Activated T-helper 1 cell treated with Interleukin-2 at 50 U/mL for 16 hours (primary cell): ENCODE measurements around the gene EVPLL.
"Not testable (repeated sequence)": the region's sequence is repeated elsewhere in the genome, so short reads cannot be mapped to it uniquely, and the experiment has no call there.

Experiments used
- DNase-seq: peaks from one replicate; pipeline ENCODE4 v3.0.0-alpha.2; 2020; ENCODE audit warnings: low read depth

The EVPLL gene

DNA sequence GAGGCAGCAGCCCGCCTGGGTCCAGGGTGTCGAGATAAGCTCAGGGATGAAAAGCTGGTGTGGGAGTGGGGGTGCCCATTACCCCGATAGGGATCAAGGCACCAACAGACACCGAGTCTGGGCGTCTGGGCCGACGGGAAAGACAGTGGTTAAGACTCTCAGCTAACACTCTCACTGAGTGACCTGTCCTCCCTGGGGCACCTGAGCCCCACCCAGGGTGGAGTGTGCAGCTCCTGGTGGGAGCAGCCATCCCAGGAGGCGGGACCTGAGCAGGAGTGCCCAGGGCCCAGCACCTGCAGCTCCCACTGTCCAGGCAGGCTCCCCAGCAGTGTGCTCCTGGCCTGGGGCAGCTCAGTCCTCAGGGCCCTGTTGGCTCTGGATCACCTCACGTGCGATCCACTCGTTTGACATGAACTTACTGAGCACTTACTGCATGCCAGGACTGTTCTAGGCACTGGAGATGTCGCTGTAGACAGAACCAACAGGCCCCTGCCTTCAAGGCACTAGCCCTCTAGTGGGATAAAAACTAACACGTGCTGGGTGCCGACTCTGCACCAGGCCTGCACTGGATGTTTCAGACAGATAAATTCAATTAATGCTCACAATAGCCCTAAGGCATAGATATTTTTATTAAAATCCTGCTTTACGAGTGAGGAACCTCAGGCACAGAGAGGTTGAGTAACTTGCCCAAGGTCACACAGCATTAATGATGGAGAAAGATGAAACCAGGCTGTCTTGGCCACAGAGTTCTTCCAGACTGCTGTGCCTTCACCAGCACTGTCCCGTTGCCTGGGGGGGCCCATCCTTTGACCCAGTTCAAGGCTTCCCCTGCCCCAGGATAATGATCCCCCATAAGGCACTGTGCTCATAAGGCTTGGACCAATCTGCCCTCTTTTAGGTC lies 1.9 kb downstream of the EVPLL start:
- no peak for DNase-seq

DNA sequence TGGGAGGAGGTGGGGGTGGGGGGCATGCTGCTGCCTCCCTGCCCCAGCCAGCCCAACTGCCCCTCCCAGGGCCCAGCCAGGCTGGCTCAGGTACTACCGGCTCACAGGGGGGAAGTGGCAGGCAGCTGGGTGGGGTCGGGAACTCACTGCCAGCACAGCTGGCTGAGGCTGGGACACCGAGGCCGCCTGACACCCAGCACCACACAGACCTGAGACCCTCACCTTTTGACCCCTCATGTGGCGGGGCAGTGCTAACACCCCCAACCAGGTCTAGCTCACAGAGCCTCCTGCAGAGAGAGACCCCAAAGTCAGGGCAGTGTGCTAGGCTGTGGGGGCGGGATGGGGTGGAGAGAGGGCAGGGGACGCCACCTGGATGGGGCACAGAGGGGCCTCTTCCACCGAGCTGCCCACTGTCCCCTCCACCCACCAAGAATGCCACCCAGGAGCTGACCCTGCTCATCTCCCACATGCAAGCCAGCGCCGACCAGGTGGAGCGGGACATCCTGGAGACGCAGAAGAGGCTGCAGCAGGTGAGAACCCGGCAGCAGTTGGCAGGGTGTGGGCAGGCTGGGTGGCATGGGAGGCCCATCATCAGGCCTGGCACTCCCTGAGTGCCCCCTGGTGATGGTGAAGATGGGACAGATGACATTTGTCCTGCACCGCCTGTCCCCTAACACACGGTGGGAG lies 3.0 kb downstream of the EVPLL start:
- no peak for DNase-seq

DNA sequence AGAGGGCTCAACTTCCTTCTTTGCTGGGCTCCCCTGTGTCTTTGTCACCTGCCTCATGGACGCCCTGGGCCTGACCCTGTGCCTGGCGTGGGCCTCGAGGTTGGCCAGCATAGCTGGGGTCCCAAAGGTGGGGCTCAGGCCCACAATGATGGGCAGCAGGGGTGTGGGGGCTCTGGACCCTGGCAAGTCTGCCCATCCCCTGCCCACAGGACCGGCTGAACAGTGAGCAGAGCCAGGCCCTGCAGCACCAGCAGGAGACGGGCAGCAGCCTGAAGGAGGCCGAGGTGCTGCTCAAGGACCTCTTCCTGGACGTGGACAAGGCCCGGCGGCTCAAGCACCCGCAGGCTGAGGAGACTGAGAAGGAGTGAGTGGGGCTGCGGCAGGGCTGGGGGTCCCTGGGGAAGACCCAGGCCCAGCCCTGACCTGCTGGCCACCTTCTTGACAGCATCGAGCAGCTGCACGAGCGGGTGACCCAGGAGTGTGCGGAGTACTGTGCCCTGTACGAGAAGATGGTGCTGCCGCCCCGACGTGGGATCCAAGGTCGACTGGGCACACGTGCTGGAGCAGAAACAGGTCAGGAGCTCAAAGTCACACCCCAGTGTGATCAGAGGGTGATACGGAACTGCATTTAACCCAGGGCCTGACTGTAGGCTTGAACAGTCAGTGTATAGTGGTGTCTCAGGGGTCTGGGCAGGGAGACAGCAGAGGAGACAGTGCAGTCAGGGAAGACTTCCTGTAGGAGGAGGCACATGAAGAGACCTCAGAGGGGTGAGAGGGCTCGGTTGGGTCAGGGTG lies 3.8 kb downstream of the EVPLL start:
- no peak for DNase-seq

DNA sequence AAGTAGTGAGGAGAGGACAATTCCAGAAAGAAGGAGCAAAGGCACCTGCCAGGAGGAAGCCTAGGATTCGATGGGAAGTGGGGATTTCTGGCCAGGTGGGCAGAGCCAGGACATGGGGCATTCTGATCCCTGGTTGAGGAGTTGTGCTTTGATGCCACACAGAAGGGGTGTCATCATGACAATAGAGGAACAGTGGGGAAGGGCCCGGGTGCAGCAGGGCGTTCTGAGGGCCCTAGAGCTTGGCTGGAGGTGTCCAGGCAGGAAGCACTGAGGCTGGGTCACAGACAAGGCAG lies 4.3 kb downstream of the EVPLL start:
- no peak for DNase-seq

DNA sequence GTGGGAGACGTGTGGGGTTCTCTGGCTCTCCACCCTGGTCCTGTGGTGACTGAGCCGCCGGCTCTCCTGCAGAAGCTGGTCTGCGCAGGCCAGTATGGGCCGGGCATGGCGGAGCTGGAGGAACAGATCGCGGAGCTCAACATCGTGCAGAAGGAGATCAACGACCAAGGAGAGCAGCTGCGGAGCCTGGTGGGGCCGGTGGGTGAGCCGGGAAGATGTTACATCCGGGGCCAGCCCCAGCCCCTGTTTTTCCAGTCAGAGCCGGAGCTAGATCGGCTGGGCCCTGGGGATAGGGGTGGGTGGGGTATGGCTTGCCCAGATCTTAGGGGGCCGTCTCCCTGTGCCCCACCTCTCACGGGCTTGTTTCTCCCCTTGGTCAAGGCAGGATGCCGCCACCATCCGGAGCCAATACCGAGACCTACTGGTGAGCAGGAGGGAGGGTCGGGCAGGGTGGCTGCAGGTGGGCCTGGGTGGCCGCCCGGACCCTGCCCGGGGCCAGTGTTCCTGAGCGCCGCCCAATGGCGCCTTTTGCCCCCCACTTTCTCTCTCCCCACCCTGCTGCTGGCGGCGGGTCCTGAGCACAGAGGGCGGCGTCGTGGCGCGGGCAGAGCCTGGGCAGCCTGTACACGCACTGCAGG lies 5.0 kb downstream of the EVPLL start:
- no peak for DNase-seq

DNA sequence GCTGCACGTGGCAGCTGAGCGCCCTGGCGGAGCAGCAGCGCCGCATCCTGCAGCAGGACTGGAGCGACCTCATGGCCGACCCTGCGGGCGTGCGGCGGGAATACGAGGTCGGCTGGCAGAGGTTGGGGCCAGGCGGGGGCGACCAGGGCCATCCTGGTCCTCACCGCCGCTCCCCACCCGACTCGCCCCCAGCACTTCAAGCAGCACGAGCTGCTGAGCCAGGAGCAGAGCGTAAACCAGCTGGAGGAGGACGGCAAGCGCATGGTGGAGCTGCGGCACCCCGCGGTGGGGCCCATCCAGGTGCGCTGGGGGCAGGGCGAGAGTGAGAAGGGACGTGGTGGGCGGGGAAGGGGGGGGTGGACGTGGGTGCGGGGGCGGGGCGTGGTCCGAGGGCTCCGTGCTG lies 5.5 kb downstream of the EVPLL start:
- not testable (repeated sequence) for DNase-seq

DNA sequence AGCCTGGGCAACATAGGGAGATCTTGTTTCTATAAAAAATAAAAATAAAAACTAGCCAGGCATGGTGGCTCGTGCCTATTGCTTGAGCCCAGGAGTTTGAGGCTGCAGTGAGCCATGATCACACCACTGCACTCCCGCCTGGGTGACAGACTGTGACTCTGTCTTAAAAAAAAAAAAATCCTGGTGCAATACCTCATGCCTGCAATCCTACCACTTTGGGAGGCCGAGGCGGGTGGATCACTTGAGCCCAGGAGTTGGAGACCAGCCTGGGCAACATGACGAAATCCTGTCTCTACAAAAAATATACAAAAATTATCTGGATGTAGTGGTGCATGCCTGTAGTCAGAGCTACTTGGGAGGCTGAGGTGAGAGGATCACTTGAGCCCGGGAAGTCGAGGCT lies 6.7 kb downstream of the EVPLL start:
- DNase-seq: not testable (repeated sequence)

DNA sequence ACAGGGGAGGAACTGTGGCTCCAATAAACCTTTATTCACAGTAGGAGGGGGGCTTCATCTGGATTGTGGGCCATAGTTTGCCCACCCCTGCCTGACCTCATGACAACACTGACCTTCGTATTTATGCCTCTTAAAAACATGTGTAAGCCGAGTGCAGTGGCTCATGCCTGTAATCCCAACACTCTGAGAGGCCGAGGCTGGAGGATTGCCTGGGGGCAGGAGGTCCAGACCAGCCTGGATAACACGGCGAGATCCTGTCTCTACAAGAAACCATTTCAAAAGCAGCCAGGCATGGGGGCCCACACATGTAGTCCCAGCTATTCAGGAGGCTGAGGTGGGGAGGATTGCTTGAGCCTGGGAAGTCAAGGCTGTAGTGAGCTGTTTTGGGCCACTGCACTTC lies 10.0 kb downstream of the EVPLL start:
- DNase-seq: not testable (repeated sequence)

DNA sequence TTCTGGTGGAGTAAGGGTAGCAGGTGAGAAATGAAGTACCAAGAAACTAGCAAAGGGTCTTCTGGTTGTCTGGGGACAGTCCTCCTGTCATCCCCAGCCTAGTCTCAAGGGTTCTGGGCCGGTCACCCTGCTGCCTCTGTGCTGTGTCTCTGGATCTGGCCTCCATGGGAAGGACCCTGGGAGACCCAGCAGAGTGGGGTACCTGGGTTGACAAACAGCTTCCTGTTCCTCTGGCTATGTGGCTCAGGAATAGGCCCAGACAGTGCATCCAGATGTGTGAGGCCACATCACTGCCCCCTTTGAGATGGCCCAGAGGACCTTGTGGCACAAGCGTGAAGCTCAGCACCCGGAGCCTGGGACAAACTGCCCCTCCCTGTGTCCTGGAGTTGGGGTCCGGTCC lies 10.7 kb downstream of the EVPLL start:
- not testable (repeated sequence) for DNase-seq

DNA sequence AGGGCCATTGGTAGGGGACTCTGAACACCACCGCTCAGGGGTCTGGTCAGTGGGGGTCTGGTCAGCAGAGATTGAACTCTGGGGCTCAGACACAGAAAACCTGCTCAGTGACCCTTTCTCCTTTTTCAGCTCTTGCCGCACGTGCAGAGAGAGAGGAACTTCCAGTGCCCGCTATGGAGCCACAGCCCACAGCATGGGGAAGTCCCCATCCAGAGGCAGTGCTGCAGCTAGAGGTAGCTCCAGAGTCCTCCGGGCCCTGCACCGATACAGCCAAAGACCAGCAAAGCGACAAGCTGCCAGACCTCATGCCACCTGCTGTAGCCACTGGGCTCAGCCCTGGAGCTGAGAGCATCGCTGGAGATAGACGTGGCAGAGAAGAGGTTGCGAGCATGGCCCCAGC lies 11.2 kb downstream of the EVPLL start:
- not testable (repeated sequence) for DNase-seq

DNA sequence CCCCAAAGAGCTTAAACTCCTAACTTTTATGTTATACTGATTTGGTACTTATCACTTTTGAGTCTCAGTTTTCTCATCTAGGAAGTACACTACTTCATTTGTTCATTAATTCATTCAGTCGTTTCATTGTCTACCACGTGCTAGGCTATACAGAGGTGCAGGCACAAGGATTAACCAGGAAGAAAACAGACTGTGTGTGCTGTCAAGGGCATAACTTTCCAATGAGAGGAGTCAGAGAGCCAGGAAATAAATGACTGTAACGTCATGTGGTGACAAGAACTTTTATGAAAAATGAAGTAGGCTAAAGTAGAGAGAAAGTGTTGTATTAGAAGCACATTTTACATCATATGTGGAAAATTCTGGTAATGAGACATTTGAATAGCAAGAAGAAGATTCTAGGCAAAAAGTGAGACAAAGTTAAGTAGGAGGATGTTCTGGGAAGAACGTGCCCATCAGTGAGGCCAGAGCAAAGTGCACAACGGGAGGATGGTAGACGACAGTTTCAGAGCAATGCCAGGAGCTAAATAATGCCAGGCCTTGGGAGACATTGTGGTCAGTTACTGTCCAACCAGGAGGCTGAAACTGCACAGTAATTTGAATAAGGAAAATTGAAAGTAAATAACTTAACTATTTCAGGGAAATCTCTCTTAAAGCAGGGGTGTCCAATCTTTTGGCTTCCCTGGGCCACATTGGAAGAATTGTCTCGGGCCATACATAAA lies 24.5 kb downstream of the EVPLL start:
- not testable (repeated sequence) for DNase-seq

DNA sequence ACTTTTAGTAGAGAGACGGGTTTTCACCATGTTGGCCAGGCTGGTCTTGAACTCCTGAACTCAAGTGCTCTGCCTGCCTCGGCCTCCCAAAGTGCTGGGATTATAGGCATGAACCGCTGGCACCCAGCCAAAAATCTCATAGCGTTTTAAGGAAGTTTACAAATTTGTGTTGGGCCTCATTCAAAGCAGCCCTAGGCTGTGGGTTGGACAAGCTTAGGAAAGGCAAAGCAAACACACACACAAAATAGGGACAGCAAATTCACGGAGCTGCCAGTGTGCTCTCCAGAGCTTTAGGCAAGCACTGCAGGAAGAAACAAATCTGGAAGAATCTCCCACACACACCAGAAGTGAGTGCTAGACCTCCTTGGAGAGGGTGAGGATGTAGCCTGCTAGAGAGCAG lies 25.6 kb downstream of the EVPLL start:
- not testable (repeated sequence) for DNase-seq

DNA sequence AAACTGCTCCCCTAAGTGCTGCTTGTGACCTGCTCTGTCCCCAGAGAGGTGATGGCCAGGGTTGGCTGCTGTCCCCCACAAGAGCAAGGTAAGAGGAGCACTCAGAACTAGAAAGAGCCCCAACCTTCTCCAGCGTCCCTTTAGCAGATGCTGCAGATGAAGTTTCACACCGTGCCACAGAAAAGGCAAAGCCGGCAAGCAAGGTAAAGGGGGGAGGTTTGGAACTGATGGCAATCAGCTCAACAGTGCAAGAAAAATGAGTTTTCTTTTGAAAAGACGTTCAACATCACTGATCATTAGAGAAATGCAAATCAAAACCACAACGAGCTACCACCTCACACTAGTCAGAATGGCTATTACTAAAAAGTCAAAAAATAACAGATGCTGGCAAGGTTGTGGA lies 26.0 kb downstream of the EVPLL start:
- not testable (repeated sequence) for DNase-seq

DNA sequence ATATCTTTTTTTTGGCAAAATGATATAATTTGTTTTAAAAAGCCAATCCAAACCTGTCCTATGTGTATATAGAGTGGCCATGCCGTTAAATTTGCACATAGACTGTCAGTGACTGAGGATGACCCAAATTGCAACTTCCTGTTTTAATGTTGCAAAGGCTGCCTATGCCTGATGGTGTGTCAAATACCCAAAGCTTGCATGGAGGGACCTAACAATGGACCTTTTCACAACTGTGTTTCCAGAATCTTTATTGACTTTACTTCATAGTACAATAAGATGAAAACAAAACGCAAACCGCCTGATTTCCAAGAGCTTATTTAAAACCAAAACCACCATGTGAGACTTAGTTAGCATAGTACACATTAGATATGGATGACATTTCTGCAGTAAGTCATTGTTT lies 31.3 kb downstream of the EVPLL start:
- not testable (repeated sequence) for DNase-seq

DNA sequence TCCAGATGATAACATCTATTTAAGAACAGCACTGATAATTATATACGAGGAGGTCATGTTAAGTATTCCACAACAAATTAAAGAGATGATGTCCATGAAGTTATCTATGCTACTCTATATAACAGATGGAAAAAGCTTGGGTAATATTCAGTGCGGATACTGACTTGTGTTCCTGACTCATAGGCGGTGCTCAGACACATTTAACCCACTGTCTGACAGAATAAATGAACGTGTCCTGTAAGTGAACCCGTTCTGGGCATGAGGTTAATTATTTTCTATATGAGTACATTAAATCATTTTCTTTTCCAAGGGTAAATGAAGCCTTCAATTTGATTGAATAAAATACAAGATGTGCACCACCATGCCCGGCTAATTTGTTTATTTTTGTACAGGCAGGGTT lies 31.7 kb downstream of the EVPLL start:
- DNase-seq: not testable (repeated sequence)

DNA sequence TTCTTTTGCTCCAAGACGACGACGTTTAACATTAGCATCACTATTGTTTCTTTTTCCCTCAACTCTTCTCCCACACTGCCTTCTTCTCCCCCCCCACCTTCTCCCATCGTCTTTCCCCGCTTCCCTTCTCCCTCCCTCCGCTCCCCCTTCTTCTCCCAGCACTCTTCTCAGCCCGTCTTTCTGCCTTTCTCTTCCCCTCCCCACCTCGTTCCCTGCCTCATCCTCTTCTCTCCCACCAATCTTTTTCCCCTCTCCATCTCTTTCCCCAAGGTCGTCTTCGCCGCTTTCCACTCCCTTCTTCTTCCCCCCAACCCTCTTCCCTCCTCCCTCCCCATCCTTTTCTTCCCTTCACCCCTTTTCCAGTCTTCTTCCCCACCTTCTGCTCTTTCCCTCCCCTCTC lies 33.2 kb downstream of the EVPLL start:
- not testable (repeated sequence) for DNase-seq

DNA sequence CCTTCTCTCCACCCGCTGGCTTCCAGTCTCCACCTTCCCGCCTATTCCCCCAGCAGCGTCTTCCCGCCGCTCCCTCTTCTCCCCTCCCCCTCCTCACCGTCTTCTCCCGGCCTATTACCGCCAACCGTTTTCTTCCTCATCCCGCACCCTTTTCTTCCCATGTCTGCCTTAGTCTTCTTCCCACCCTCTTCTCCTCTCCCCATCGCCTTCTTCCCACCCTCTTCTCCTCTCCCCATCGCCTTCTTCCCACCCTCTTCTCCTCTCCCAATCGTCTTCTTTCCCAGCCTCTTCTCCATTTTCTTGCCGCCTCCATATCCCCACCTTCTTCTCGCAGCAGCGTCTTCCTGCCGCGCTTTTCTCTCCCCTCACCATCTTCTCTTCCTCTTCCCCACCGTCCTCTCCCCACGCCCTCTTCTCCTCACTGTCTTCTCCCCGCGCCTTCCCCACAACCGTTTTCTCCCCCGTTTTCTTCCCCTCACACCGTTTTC lies 33.8 kb downstream of the EVPLL start:
- DNase-seq: not testable (repeated sequence)

DNA sequence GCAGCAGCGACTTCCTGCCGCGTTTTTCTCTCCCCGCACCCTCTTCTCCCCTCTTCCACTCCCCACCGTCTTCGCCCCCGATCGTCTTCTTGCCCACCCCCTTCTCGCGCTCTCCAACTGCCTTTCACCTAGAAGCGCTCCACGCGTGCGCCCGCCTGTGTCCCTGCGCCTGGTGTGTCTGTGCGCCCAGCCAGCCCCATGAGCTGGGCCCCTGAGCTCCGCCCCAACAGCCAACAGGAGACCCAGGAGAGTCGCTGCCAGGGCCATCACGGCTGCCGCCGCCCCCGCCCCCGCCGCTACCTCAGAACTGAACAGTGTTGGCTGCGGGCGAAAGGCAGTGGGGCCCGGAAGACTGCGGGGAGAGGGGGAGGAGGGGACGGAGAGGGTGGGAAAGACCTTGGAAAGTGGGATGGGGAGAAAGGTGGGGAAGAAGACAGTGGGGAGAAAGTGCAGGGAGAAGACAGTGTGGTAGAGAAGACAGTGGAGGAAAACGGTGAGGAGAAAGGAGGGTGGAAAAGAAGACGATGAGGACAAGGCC lies 34.5 kb downstream of the EVPLL start:
- not testable (repeated sequence) for DNase-seq

DNA sequence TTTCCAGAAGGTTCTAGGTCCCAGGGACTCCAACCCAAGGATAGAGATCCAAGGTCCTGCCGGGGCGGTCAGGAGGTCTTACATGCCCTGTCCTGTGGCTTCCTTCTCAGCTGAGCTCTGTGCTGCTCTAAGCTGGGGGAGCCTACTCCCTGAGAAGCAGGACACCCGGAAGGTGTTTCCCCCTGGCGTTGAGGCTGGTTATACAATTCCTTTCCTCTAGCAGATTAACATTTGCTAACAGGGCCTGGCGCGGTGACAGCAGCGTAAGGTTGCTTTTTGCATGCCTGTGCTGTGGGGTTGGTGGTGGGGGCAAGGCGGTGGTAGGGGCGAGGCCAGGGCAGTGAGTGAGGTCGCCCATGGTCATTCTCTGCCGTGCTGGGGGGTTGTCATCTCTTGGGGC lies 43.9 kb downstream of the EVPLL start:
- DNase-seq: not testable (repeated sequence)

DNA sequence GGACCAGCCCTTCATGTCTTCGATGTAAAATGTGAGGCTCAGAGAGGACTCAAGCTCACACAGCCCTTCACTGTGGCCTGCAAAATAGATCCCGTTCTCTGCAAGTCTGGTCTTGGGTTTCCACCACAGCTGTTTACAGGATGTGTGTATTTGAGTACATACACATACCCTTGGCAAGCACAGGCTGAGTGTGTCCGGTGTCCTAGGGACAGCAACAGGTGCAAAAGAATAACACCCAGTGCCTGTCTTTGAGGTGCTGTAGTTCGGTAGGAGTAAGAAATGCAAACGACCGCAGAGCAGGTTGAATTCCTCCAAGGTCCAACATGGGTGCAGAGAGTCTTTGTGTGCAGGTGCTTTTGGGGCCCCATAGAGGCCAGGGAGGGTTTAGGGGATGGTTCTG lies 44.9 kb downstream of the EVPLL start:
- DNase-seq: not testable (repeated sequence)

DNA sequence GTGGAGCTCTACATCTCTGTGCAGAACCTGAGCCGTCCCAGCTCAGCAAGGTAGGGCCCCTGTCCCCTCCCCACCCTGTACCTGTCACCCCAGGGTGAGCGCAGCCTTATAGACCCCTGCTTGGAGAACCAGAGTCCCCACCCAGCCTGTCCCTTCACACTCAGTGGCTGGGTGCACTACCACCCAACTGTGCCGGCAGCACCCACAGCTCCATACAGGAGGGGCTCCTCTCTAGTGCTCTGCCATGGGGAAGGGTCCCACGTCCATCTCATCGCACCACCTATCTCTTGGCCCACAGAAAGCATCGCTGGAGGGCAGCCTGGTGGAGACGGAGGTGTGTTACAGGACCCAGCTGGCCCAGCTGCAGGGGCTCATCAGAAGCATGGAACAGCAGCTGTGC lies 45.4 kb downstream of the EVPLL start:
- DNase-seq: not testable (repeated sequence)
